H9 (cell line): Measurements from ENCODE around the gene EFCAB14. TPM values are rescaled to one million over a fixed set of nuclear protein-coding genes. Genes with fewer than 3 reads are reported as not detected.

ENCODE experiments used
- DNase-seq: peaks from one replicate; pipeline ENCODE4 v3.0.0-alpha.2; 2017
- H2AFZ ChIP-seq: one replicate; pipeline ENCODE4 v1.6.1; 2013; ENCODE audit warnings: mild to moderate bottlenecking, low read length, control low read depth, moderate library complexity
- H2AK5ac ChIP-seq: 2 replicates; pipeline ENCODE4 v1.6.1; 2013; ENCODE audit warnings: low read length, control low read depth, mixed read lengths; ENCODE audit not compliant: insufficient read length
- H2BK120ac ChIP-seq: one replicate; pipeline ENCODE4 v1.6.1; 2013; ENCODE audit warnings: low read depth, mild to moderate bottlenecking, low read length, control low read depth, inconsistent platforms; ENCODE audit not compliant: poor library complexity, severe bottlenecking
- H2BK12ac ChIP-seq: 2 replicates; pipeline ENCODE4 v1.6.1; 2013; ENCODE audit warnings: low read length, control low read depth, mixed read lengths, low read depth; ENCODE audit not compliant: insufficient read length
- H2BK15ac ChIP-seq: 2 replicates; pipeline ENCODE4 v1.6.1; 2013; ENCODE audit warnings: low read depth, low read length, control low read depth
- H2BK20ac ChIP-seq: one replicate; pipeline ENCODE4 v1.6.1; 2013; ENCODE audit warnings: low read depth, mild to moderate bottlenecking, low read length, control low read depth, inconsistent platforms; ENCODE audit not compliant: poor library complexity, severe bottlenecking
- H2BK5ac ChIP-seq: 2 replicates; pipeline ENCODE4 v1.6.1; 2013; ENCODE audit warnings: low read length, control low read depth, mixed read lengths; ENCODE audit not compliant: insufficient read length
- H3K14ac ChIP-seq: 2 replicates; pipeline ENCODE4 v1.6.1; 2013; ENCODE audit warnings: low read length, control low read depth; ENCODE audit not compliant: insufficient read depth
- H3K18ac ChIP-seq: 2 replicates; pipeline ENCODE4 v1.6.1; 2013; ENCODE audit warnings: low read depth, mild to moderate bottlenecking, mixed read lengths, low read length, control low read depth; ENCODE audit not compliant: insufficient read length
- H3K23ac ChIP-seq: 2 replicates; pipeline ENCODE4 v1.6.1; 2013; ENCODE audit warnings: low read length, control low read depth, mixed read lengths, low read depth; ENCODE audit not compliant: insufficient read length
- H3K23me2 ChIP-seq: 2 replicates; pipeline ENCODE4 v1.6.1; 2013; ENCODE audit warnings: low read depth, mild to moderate bottlenecking, mixed read lengths, low read length, control low read depth; ENCODE audit not compliant: insufficient read length, poor library complexity, severe bottlenecking
- H3K27ac ChIP-seq: 2 replicates; pipeline ENCODE4 v1.5.1; 2013; ENCODE audit warnings: low read length, control low read depth, mixed read lengths, low read depth; ENCODE audit not compliant: insufficient read length
- H3K27me3 ChIP-seq: 2 replicates; pipeline ENCODE4 v1.6.1; 2013; ENCODE audit warnings: low read length, control low read depth, inconsistent platforms; ENCODE audit not compliant: insufficient read depth
- H3K4ac ChIP-seq: 2 replicates; pipeline ENCODE4 v1.6.1; 2013; ENCODE audit warnings: low read depth, mild to moderate bottlenecking, control low read depth, inconsistent platforms, low read length, moderate library complexity
- H3K4me1 ChIP-seq: 2 replicates; pipeline ENCODE4 v1.6.1; 2013; ENCODE audit warnings: low read length, control low read depth, inconsistent platforms; ENCODE audit not compliant: insufficient read depth
- H3K4me2 ChIP-seq: 2 replicates; pipeline ENCODE4 v1.6.1; 2013; ENCODE audit warnings: low read length, control low read depth, mixed read lengths; ENCODE audit not compliant: insufficient read length, insufficient read depth
- H3K56ac ChIP-seq: 2 replicates; pipeline ENCODE4 v1.6.1; 2013; ENCODE audit warnings: low read depth, mild to moderate bottlenecking, mixed read lengths, low read length, control low read depth; ENCODE audit not compliant: insufficient read length
- H3K79me1 ChIP-seq: 2 replicates; pipeline ENCODE4 v1.6.1; 2013; ENCODE audit warnings: low read depth, mild to moderate bottlenecking, moderate library complexity, low read length, control low read depth, inconsistent platforms; ENCODE audit not compliant: insufficient read depth, poor library complexity, severe bottlenecking
- H3K79me2 ChIP-seq: 2 replicates; pipeline ENCODE4 v1.6.1; 2013; ENCODE audit warnings: low read length, control low read depth, inconsistent platforms; ENCODE audit not compliant: insufficient read depth
- H3K9ac ChIP-seq: 2 replicates; pipeline ENCODE4 v1.6.1; 2013; ENCODE audit warnings: low read length, control low read depth, mixed read lengths; ENCODE audit not compliant: insufficient read length; ENCODE audit errors: extremely low read depth
- H3K9me3 ChIP-seq: one replicate; pipeline ENCODE4 v1.6.1; 2013; ENCODE audit warnings: low read depth, low read length, inconsistent platforms; ENCODE audit not compliant: control insufficient read depth
- H3T11ph ChIP-seq: one replicate; pipeline ENCODE4 v1.6.1; 2013; ENCODE audit warnings: mild to moderate bottlenecking, low read length, control low read depth, inconsistent platforms
- H4K20me1 ChIP-seq: one replicate; pipeline ENCODE4 v1.6.1; 2013; ENCODE audit not compliant: control insufficient read depth, insufficient read length, insufficient read depth
- H4K5ac ChIP-seq: 2 replicates; pipeline ENCODE4 v1.6.1; 2013; ENCODE audit warnings: low read depth, mild to moderate bottlenecking, mixed read lengths, low read length, control low read depth; ENCODE audit not compliant: insufficient read length
- H4K8ac ChIP-seq: replicated peaks from 2 replicates; pipeline ENCODE4 v1.6.1; 2013; ENCODE audit warnings: low read length, control low read depth, mixed read lengths, low read depth; ENCODE audit not compliant: insufficient read length
- H4K91ac ChIP-seq: 2 replicates; pipeline ENCODE4 v1.6.1; 2013; ENCODE audit warnings: low read depth, mild to moderate bottlenecking, moderate library complexity, mixed read lengths, low read length, control low read depth; ENCODE audit not compliant: insufficient read length
- H3K27ac Mint-ChIP-seq, 3 experiments: 2 replicates in 2 of 3; 3 replicates in 1 of 3; pipeline ENCODE4 v1.8.0; 2020 to 2021; ENCODE audit warnings: mixed read lengths in 3 of 3, mild to moderate bottlenecking in 1 of 3, moderate library complexity in 1 of 3
- H3K27me3 Mint-ChIP-seq: 2 replicates; pipeline ENCODE4 v1.8.0; 2021; ENCODE audit warnings: low read depth, mild to moderate bottlenecking, moderate library complexity, mixed read lengths
- H3K36me3 Mint-ChIP-seq, 3 experiments: 2 replicates in 2 of 3; 3 replicates in 1 of 3; pipeline ENCODE4 v1.8.0; 2020 to 2021; ENCODE audit warnings: low read depth in 3 of 3, mixed read lengths in 3 of 3; ENCODE audit not compliant: insufficient read depth in 1 of 3
- H3K4me1 Mint-ChIP-seq, 2 experiments: 2 replicates each; pipeline ENCODE4 v1.8.0; 2020; ENCODE audit warnings: mixed read lengths in 2 of 2
- H3K4me3 Mint-ChIP-seq, 2 experiments: 2 replicates in 1 of 2; 3 replicates in 1 of 2; pipeline ENCODE4 v1.8.0; 2020 to 2021; ENCODE audit warnings: mild to moderate bottlenecking in 2 of 2, mixed read lengths in 2 of 2, moderate library complexity in 1 of 2
- H3K9me3 Mint-ChIP-seq, 2 experiments: 2 replicates in 1 of 2; 3 replicates in 1 of 2; pipeline ENCODE4 v1.8.0; 2020; ENCODE audit warnings: mild to moderate bottlenecking in 2 of 2, mixed read lengths in 2 of 2, moderate library complexity in 1 of 2
- CTCF ChIP-seq: fragments of 200-600 bp; sonication (generic); conservative IDR thresholded peaks from 3 replicates; pipeline ENCODE4 v1.8.0; 2021; ENCODE audit warnings: antibody characterized with exemption, mild to moderate bottlenecking
- WGBS: extraction: QIAGEN DNeasy Blood & Tissue Kit; methylation state at CpG from one replicate; pipeline ENCODE4 v1.1.7; 2013; ENCODE audit warnings: missing lambda C conversion rate, low lambda C conversion rate, mixed read lengths; ENCODE audit not compliant: insufficient read length; ENCODE audit errors: extremely low coverage; 5-methylcytosine and 5-hydroxymethylcytosine counted together
- total RNA-seq: library from RNA; stranded (reverse); gene quantifications from 2 replicates; pipeline ENCODE4 v1.2.1, GENCODE V29; 2021

EFCAB14 gene
- total RNA-seq, 1 experiment from 2014 or later = 42.2 TPM

- H3K9ac ChIP-seq = no peak overlapping the region
- no peaks in the 10 kb centered on the region for H3K79me1 ChIP-seq
- no peak overlapping the region for H3K27ac ChIP-seq
- Mint-ChIP-seq H3K4me1 (no peaks in the 10 kb centered on the region), H3K4me3 (no peak overlapping the region), H3K27ac (no peak overlapping the region), H3K27me3 (no peaks in the 10 kb centered on the region), H3K9me3 (peaks cover 3 to 10% of the 10 kb centered on the region in 2 experiments; a peak in 3 of 5 replicates), H3K36me3 (peaks cover 22 to 40% (median 34%) of the 10 kb centered on the region in 3 experiments)
- H2BK15ac ChIP-seq = no peak overlapping the region
- H2AFZ ChIP-seq = no peak overlapping the region
- no peaks in the 10 kb centered on the region for H3K79me2 ChIP-seq
- no peaks in the 10 kb centered on the region for H3K9me3 ChIP-seq
- H2BK12ac ChIP-seq = no peak overlapping the region
- H4K91ac ChIP-seq = no peak overlapping the region
- no CpG with 5 or more reads among the region's 1 CpG for WGBS
- H3K14ac ChIP-seq = no peak overlapping the region
- no peak overlapping the region for H3K23ac ChIP-seq
- H3K4me1 ChIP-seq = no peaks in the 10 kb centered on the region
- no peak overlapping the region for H2BK20ac ChIP-seq
- no peak overlapping the region for H3K56ac ChIP-seq
- H3K18ac ChIP-seq = no peak overlapping the region
- no peak overlapping the region for H4K8ac ChIP-seq
- H2BK120ac ChIP-seq = no peak overlapping the region
- H3T11ph ChIP-seq = no peak overlapping the region
- no peak overlapping the region for H2AK5ac ChIP-seq
- no peak for DNase-seq
- TF ChIP-seq CTCF = no peak
- H3K4ac ChIP-seq = no peak overlapping the region
- no peaks in the 10 kb centered on the region for H3K23me2 ChIP-seq
- no peak overlapping the region for H4K5ac ChIP-seq
- no peak overlapping the region for H2BK5ac ChIP-seq
- H4K20me1 ChIP-seq = no peaks in the 10 kb centered on the region
- no peaks in the 10 kb centered on the region for H3K27me3 ChIP-seq
- no peak overlapping the region for H3K4me2 ChIP-seq
These were observed 72.6 kb downstream of the EFCAB14 start for GRCh38 chr1:46646331-46646730.
